Stromal cell of bone marrow (primary cell): Measurements from ENCODE around the gene ITIH5.

Experiments
- DNase-seq: peaks from one replicate; pipeline ENCODE4 v3.0.0-alpha.2; 2012; ENCODE audit warnings: low read depth

ITIH5 gene

GRCh38 chr10:7626283-7626682, 40.5 kb downstream of the ITIH5 start:
- no peak for DNase-seq

DNA sequence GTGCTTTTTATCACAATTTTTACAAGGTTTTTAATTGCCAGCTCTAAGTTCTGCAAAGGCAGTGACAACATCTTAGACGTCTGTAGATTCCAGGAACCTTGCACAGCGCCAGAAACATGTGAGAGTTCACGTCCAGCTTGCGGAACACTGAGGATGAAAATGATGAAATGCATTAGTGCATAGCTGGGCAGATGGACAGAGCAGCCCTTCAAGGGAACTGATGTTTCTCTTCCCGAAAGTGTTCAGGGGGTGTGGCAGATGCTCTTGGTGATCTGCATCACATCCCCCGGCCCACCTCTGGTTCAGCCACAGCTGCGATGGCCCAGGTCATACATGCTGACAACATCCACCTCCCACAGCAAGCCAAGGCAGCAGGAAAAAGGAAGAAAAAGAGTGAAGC, 40.9 kb downstream of the ITIH5 start:
- DNase-seq, result no peak

GRCh38 chr10:7625009-7625408, 41.8 kb downstream of the ITIH5 start:
- no peak for DNase-seq

GRCh38 chr10:7622969-7623368, 43.8 kb downstream of the ITIH5 start:
- DNase-seq, result no peak

- DNase-seq, result no peak
Measured at GRCh38 chr10:7618461-7618860, 48.3 kb downstream of the ITIH5 start.

DNA sequence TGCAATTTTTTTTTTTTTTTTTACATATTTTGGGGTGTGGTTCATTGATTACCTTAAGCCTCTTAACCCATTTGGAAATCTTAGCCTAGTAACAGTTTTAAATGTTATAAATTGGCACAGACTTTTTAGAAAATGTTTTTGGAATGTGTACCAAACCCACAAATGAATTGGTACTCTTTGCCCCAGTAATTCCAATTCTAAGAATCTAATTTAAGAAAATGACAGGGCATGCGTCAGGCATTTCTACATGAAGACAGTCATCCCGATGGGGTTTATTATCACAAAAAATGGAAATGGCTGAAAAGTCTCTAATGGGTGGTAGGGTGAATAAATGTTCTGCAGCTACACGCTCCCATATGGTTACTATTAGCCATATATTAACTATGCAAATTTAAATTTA, 54.9 kb downstream of the ITIH5 start:
- DNase-seq, result no peak

GRCh38 chr10:7610651-7611389, 55.9 kb downstream of the ITIH5 start:
- DNase-seq, result peak; percentile 81

- no peak for DNase-seq
Measured at GRCh38 chr10:7610026-7610425, 56.7 kb downstream of the ITIH5 start.

GRCh38 chr10:7609556-7609955, 57.2 kb downstream of the ITIH5 start:
- DNase-seq, result no peak

DNA sequence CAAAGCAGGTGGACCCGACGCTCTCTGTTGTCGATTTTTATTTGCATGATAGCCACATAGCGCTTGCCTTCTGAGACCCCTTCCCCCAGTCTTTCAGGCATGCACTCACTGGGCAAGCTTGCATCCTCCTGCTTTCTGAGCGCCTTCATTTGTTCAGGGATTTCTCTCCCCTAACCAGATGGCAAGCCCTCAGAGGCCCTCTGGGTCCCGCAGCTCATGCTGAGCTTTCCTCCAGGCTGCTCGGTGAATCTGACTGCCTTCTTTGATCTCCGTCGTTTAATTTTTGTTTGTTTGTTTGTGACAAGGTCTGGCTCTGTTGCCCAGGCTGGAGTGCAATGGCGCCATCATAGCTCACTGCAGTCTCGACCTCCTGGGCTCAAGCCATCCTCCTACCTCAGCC, 58.8 kb downstream of the ITIH5 start:
- no peak for DNase-seq

DNA sequence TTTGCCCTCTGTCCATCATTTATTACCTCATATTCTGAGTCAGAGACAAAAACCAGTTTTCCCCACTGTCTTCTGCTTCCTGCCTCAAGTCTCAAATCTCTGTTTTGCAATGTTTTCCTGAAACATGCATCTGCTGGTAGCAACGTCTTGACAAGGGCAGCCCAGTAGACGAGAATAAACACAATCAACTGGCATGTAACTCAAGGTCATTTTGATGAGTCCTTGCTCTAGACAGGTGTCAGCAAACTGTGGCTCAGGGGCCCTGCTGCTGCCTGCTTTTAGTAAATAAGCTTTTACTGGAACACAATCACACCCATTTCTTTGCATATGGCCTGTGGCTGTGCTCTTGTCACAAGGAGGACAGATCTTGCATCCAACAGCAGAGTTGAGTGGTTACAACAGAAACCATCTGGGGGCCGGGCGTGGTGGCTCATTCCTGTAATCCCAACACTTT, 59.8 kb downstream of the ITIH5 start:
- DNase-seq, result peak; percentile 38

GRCh38 chr10:7605565-7606295, 61.0 kb downstream of the ITIH5 start:
- DNase-seq, result no peak

- no peak for DNase-seq
Measured at GRCh38 chr10:7601023-7601656, 65.6 kb downstream of the ITIH5 start.

- DNase-seq, result no peak
Measured at GRCh38 chr10:7598771-7599170, 68.0 kb downstream of the ITIH5 start.

GRCh38 chr10:7596356-7596755, 70.4 kb downstream of the ITIH5 start:
- DNase-seq, result no peak

DNA sequence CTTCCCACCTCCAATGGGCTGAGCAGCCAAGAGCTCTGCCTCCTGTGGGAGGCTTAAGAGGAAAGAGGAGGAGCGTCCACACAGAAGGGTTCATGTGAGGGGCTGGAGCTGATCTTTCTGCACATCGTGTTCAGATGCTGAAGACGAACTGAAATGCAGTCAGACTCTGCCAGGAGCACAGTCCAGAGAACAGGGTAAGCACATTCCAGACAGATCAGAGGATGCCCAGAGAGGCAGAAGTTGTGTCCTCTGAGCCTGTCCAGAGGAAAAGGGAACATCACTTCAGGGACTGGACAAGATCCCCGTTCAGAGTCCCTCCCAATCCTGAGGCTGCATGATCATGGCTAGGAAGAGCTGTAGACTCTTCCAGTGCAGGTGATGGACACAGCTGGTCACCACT, 72.9 kb downstream of the ITIH5 start:
- no peak for DNase-seq

DNA sequence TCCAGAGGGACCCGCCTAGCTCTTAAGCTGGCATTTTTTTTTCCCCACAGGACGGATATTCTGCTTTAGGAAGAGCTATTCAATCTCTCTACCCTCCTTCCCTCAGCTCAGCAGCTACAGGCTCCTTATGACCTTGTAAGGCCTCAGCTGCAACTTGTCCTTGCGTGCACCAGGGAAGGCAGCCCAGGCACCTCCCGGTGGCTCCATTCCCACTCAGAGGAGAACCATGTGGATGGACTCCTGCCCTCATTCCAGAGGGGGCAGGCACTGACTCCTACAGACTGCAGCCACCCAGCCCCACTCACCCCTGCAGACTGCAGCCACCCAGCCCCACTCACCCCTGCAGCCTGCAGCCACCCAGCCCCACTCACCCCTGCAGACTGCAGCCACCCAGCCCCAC, 73.7 kb downstream of the ITIH5 start:
- no peak for DNase-seq

GRCh38 chr10:7592627-7593026, 74.1 kb downstream of the ITIH5 start:
- no peak for DNase-seq

GRCh38 chr10:7590271-7590670, 76.5 kb downstream of the ITIH5 start:
- no peak for DNase-seq

DNA sequence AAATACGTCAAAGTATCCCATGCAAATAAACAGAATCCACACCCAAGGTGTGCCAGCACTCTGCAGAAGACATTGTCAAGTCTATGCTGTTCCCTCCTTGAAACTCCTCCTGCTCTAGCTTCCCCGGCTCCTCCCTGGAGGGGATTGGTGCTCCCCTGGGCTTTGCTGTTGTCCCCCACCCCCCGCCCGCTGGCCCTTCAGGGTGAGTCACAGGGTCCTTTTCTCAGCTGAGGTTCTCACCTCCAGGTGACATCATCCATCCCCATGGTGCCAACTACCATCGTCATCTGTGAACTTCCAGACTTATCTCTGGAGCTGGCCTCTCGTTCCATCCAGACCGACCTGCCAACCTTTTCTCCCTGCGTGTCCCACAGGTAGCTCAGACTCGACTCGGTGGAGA, 77.0 kb downstream of the ITIH5 start:
- DNase-seq, result no peak

DNA sequence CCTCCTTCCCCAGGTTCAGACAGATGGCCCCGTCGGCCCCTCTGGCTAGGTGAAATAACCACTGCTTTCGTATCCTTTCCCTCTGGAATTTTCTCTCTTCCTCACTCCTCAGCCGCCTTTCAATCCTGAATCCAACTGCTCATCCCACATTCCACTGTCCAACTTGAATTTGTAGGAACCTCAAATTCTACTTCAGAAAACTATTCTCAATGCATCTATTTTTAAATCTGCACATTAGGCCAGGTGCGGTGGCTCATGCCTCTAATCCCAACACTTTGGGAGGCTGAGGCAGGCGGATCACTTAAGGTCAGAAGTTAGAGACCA, 78.9 kb downstream of the ITIH5 start:
- no peak for DNase-seq

DNA sequence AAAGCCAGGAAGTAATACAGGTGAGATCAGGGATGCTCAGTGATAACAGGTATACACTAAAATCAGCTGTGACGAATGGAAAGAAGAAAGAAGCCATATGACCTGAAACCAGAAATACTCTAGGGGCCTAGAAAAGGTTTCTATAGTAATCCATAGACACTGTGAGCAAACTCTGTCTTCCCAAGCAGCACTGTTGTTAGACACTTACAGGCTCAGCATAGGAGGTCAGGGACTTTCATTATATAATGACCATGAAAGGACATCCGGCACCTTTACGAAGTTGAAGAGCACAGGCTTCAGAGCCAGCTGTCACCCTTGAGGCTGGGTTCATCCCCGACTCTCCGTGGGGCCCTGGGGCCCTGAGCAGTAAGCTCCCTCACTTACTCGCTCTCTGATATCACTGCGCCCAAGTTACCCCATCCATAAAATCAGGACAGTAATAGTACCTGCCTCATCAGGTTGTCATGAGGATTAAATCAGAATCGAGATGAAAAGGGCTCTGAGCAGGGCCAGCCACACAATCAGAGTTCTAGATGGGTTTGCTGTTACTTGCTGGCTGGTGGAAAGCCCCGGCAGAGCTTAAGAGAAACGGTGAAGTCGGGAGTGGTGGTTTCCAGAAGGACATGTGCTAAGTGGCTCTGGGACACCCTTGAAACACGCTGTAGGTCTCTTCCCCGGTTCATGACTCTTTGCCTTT, 79.5 kb downstream of the ITIH5 start:
- DNase-seq, result no peak

DNA sequence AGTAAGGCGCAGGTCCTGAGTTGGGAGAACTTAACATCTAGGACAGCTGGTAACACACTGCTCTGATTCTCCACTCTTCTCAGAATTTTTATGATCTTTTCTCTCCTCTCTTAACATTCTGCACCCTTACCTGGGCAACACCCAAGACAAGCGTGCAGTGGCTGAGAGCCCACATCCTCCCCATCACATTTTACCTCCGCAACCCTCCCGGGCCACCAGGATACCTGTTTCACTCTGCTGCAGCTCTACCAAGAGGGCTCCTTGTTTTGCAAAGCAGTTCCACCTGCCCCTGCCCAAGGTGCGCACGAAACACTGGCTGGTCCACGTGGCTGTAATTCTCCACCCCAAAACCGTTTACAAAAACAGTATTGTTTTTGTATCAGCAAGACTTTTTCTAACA, 81.5 kb downstream of the ITIH5 start:
- DNase-seq, result no peak
